ENCODE results near the gene SLC43A3.

SLC43A3 gene

GRCh38 chr11:57434640-57435546, 8.0 kb upstream of the SLC43A3 start:
- Histone ChIP-seq H3K27ac (replicated peaks) (peak overlapping the region; percentile 13), H3K4me3 (replicated peaks; ENCODE audit: insufficient read depth, low read length) (no peak overlapping the region), H3K27me3 (ENCODE audit: insufficient read depth, poor library complexity, severe bottlenecking) (no peaks in the 10 kb centered on the region)
- DNase-seq (ENCODE audit: low read depth in 1 of 2, low spot score in 1 of 2): peak; percentile 72 to 89
- TF ChIP-seq POLR2AphosphoS5 (IDR thresholded peaks at IDR 0.05; ENCODE audit: low read depth): peak; percentile 33; the same call in 1 of the 2 replicates
- no peak for TF ChIP-seq GABPA (IDR thresholded peaks at IDR 0.05; ENCODE audit: low read depth)
- no peak for TF ChIP-seq REST (IDR thresholded peaks at IDR 0.05; ENCODE audit: insufficient replicate concordance, low read depth)

GRCh38 chr11:57432714-57433163, 5.8 kb upstream of the SLC43A3 start:
- Histone ChIP-seq H3K27ac (replicated peaks) (peak overlapping the region; percentile 60), H3K27me3 (ENCODE audit: insufficient read depth, poor library complexity, severe bottlenecking) (no peaks in the 10 kb centered on the region), H3K4me3 (replicated peaks; ENCODE audit: insufficient read depth, low read length) (no peak overlapping the region)
- DNase-seq (ENCODE audit: low read depth in 1 of 2, low spot score in 1 of 2): peak; percentile 47 to 79
- TF ChIP-seq POLR2AphosphoS5 (IDR thresholded peaks at IDR 0.05; ENCODE audit: low read depth) (no peak), GABPA (IDR thresholded peaks at IDR 0.05; ENCODE audit: low read depth) (no peak), REST (IDR thresholded peaks at IDR 0.05; ENCODE audit: insufficient replicate concordance, low read depth) (no peak), CTCF (IDR thresholded peaks at IDR 0.05; ENCODE audit: insufficient read depth, low read length) (no peak), SPI1 (IDR thresholded peaks at IDR 0.05; ENCODE audit: borderline replicate concordance, low read depth) (no peak)

- H3K27ac ChIP-seq (replicated peaks): peak overlapping the region; percentile 60
- no peaks in the 10 kb centered on the region for H3K27me3 ChIP-seq (ENCODE audit: insufficient read depth, poor library complexity, severe bottlenecking)
- peak; percentile 34 to 76 for DNase-seq (ENCODE audit: low read depth in 1 of 2, low spot score in 1 of 2)
- 0 out of 2 replicates have a peak overlapping the region, but pooled peaks have one; percentile 1 for H3K4me3 ChIP-seq (replicated peaks; ENCODE audit: insufficient read depth, low read length)
- peak; percentile 76 for TF ChIP-seq SPI1 (IDR thresholded peaks at IDR 0.05; ENCODE audit: borderline replicate concordance, low read depth)
- no peak for TF ChIP-seq REST (IDR thresholded peaks at IDR 0.05; ENCODE audit: insufficient replicate concordance, low read depth)
Measured at GRCh38 chr11:57432149-57432561, 5.2 kb upstream of the SLC43A3 start.

- no peak for DNase-seq (ENCODE audit: low read depth in 1 of 2, low spot score in 1 of 2)
- no peak overlapping the region for H3K27ac ChIP-seq (replicated peaks)
- H3K27me3 ChIP-seq (ENCODE audit: insufficient read depth, poor library complexity, severe bottlenecking): no peaks in the 10 kb centered on the region
- TF ChIP-seq POLR2AphosphoS5 (IDR thresholded peaks at IDR 0.05; ENCODE audit: low read depth) (no peak), REST (IDR thresholded peaks at IDR 0.05; ENCODE audit: insufficient replicate concordance, low read depth) (no peak), CTCF (IDR thresholded peaks at IDR 0.05; ENCODE audit: insufficient read depth, low read length) (no peak), GABPA (IDR thresholded peaks at IDR 0.05; ENCODE audit: low read depth) (no peak), SPI1 (IDR thresholded peaks at IDR 0.05; ENCODE audit: borderline replicate concordance, low read depth) (no peak)
- no peak overlapping the region for H3K4me3 ChIP-seq (replicated peaks; ENCODE audit: insufficient read depth, low read length)
Measured at GRCh38 chr11:57430952-57431351, 4.0 kb upstream of the SLC43A3 start.
